Measurements from ENCODE around the gene SGMS2.

Gene SGMS2

DNA sequence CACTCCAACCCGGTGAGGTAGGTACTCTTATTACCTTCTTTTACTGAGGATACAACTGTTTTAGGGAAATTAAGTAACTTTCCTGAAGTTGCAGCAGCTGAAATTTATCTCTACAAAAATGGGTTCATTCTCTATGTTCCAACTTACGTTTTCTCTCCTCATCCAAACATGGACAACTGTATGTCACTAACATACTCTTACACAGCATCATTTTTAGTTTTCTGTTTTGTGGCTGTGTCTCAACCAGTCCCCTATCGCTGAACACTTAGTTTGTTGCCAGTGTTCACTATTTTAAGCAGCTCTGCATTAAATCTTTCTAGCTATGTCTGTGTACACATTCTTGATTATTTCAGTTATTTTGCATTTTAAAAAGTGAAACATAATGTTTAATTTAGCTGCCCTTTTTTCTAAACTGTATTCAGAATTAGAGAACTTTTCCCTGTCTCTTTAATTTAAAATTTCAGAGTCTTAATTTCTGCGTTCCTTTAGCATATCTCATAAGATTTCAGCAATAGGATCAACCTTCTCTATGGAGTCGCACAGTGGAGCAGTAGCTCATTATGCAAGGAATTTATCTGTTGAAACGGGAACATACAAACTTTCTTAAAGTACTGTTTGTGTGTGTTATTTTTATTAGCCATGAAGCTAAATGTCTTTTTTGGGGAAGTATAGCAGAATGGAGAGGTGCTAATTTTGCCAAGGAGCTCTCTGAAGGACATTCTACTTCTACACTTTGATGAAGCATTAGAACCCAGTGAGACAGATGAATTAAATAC lies 3.8 kb downstream of the SGMS2 start:
- DNase-seq (ENCODE audit: low spot score): no peak

DNA sequence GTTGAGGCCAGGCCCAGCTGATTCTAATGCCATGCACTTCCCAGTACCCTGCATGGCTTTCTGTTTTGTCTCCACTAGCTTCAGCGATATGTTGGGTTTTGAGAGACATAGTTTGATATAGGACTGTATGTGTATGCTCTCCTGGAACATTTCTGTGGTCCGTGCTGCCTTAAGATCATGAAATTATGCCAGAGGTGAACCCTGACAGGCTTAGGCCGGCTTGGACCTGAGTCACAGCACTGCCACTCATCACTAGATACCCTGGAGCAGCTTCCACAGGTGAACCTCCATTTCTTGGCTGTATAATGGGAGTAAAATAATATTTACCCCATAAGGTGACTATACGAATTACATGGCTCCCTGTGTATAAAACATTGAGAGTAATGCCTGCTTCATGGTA lies 6.4 kb downstream of the SGMS2 start:
- no peak for DNase-seq (ENCODE audit: low spot score)

DNA sequence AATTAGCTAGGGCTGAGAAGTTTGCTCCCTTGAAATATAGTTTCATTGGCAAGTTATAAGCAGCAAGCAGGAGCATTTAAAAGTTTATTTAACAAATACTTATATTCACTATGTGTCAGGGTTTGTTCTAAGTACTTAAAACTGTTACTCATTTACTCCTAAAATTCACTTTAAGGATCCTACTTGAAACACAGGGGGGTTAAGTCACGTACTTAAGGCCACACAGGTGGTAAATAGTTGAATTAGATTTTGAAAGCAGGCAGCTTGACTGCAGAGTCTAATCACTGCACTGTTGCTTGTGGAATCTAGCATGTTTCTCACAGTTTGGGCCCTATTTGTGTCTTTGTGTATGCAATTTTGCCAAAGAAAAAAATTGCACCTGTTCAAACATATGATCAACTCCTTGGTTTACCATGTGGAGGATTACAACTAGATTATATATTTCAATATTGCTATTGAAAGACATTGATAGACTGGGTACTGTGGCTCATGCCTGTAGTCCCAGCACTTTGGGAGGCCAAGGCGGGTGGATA lies 7.6 kb downstream of the SGMS2 start:
- DNase-seq (ENCODE audit: low spot score): no peak

GRCh38 chr4:107834241-107834794 lies 9.6 kb downstream of the SGMS2 start:
- DNase-seq (ENCODE audit: low spot score): no peak

- DNase-seq (ENCODE audit: low spot score): no peak
Observed at GRCh38 chr4:107835406-107835805, 10.7 kb downstream of the SGMS2 start.

GRCh38 chr4:107837317-107837716 lies 12.6 kb downstream of the SGMS2 start:
- no peak for DNase-seq (ENCODE audit: low spot score)

DNA sequence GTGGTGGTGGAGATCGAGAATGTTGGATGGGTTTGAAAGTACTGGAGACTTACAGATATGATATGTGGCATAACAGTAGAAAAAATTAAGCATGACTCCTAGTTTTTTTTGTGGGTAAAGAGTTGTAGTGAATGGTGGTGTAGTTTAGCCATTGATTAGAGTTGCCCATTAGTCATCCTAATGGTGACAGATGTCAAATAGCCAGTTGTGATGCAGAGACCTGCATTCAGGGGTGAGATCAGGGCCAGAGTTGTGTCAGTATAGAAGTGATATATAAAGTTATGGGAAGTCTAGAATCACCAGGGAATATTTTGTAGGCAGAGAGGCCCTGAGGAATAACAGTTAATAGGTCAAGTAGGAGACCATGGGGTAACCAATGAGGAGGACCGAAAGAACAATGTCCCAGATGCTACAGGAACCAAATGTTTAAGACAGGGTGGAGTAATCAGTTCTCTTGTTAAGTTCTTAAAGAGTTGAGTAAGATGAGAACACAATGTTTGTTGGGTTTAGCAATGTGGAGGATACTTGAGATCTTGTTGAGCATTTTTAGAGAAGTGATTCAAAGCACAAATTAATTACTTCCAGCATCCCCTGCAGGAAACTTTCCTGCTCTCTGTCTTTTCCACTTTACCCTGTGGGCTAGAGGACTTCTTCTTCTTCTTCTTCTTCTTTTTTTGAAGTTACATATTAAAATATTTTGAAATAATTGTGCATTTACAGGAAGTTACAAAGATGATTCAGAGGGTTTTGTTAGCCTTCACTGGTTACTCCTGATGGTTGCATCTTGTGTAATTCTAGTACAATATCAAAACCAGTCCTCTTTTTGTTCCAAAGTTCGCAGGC lies 13.3 kb downstream of the SGMS2 start:
- DNase-seq (ENCODE audit: low spot score): no peak

DNA sequence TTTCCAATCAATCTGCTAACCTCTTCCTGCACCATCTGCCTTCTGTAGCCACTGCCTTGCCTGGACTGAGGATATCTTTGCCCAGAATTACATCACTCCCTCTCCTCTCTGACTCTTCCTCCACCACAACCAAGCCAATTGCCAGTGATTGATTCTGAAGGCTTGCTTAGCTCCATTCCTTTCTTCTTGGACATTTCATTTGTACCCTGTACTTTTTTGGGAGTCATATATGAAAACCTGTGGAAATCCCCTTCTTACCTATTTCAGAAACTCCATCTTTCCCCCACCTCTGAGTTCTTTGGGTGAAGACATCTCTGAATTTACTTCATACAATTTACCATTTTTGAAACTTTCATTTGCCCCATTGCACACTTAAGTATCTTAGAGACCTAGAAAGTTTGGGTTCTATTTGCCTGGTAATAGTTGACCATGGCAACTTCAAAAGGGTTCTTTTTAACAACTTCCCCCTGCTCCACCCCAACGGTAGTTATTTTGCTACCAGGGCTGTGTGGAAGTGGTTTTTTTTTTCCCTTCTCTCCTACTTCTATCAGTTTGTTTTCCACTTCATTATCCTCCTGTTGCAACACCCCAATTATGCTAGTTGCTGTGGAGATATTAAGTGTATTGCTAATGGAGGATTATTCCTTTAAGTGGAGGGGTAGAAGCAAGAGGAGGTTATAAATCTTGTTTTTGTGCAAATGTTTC lies 14.3 kb downstream of the SGMS2 start:
- no peak for DNase-seq (ENCODE audit: low spot score)

GRCh38 chr4:107843391-107843790 lies 18.7 kb downstream of the SGMS2 start:
- no peak for DNase-seq (ENCODE audit: low spot score)

GRCh38 chr4:107845681-107846080 lies 20.9 kb downstream of the SGMS2 start:
- DNase-seq (ENCODE audit: low spot score): no peak

DNA sequence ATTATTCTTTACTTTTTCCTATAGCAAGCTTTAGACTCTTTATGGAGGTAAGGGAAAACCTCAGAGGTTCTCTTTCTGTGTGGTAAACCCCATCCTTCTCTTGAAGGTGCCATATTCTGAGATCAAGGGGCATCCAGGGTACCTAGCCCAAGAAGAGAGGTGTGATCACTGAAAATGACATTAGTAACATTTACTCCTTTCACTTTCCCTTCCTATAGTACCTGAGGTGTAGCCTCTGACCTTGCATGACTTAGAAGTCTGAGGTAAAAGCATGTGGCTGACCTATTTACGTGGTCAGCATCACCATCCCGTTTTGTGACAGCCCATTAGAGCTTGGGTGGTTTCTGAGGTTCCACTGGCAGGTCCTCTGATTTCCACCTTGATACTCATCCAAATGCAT lies 25.7 kb downstream of the SGMS2 start:
- no peak for DNase-seq (ENCODE audit: low spot score)

DNA sequence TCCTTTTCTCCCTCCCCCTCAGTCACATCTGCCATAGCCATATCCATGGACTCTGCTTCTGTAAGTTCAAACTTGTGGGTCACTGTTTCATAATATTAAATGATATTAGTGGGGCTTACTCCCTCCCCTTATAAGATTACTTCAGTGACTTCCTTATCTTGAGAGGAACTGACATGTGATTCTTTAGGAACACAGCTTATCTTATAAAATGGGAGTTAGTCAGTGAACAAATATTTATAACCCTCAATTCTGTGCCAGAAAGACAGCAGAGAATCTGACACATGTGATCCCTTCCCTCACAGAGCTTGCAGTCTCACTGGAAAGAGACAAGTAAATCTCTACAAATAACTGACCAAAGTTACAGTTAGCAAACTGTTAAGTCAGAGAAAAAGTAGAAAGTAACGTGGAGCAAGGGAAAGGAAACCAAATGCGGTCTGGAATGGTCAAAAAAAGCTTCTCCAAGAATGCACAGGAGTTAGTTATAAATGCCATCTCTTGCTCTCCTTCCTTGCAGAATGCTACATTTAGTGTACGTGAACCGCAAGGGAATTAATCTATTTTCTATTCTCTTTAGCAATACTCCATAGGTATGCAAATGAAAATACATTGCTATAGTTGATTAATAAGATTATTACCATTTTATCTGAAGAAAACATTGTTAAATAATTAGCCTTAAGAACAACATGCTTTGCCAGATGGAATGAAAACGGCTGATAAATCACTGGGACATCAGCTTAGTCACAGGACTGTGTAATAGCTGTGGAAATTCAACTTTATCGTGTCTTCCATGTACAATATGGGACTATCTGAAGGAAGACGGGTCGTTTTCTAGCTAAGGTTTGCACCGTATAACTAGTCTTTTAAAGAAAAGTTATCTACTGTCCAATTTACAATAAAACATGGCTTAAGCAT lies 29.0 kb downstream of the SGMS2 start:
- no peak for DNase-seq (ENCODE audit: low spot score)

DNA sequence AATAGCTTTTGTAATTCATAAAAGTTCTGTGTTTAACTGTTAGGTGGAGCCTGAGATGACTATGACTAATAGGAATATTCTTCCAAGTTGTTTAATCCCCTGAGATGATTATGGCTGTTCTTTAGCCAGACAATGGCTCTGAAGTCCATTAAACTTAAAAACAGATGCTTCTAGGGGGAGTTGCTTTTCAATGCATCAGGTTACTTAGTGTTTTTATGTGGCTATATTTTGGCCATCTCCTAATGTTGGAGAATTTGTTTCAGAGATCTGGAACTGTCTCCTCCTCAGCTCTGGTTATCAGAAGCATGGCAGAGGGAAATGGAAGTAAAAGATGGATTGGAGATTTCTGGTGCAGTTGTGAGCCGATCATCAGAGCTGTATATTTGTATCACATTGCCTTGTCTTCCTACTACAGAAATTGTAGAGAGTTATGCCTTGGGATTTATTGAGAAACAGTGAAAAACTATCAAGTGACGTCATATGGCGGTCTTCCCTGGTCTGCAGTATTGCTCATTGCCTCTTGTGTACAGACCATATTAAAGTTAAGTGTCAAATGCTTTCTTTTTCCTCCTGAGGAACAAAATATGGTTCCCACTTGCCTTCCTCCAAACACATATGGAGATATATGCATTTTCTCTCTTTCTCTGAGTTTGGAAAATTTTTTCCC lies 29.8 kb downstream of the SGMS2 start:
- DNase-seq (ENCODE audit: low spot score): no peak

DNA sequence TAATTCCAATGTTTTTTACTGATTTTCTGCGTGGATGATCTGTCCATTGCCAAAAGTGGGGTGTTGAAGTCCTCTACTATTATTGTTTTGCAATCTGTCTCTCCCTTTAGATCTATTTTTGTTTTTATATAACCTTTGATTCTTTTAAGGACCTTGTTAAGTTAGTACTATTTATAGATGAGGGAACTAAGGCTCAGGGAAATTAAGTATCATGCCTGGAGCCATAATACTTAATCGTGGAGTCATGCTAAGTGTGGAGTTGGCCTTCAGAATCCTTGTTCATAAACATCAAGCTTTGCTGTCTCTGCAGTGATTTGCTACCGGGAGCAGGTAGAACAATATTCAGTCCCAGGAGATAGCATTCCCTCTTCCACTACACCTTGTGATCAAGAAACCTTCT lies 31.0 kb downstream of the SGMS2 start:
- DNase-seq (ENCODE audit: low spot score): no peak

- no peak for DNase-seq (ENCODE audit: low spot score)
Observed at GRCh38 chr4:107856901-107857300, 32.2 kb downstream of the SGMS2 start.

DNA sequence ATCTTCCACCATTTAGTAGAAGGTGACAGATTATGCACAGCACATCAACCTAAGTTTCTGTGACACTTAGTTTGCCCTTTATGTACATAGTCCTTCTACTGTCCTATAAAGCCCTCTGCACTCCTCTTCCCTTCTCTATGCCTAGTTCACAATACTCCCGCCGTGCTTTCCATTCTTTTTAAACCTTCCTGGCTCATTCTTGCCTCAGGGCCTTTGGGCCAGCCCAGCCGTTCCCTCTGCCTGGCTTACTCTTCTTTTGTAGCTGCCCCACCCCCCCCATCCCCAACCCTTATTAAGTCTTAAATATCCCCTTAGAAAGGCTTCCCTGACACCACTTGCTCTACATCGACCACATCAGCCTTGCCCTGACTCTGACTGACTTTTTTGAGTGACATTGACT lies 33.0 kb downstream of the SGMS2 start:
- no peak for DNase-seq (ENCODE audit: low spot score)

GRCh38 chr4:107858158-107858742 lies 33.5 kb downstream of the SGMS2 start:
- no peak for DNase-seq (ENCODE audit: low spot score)

DNA sequence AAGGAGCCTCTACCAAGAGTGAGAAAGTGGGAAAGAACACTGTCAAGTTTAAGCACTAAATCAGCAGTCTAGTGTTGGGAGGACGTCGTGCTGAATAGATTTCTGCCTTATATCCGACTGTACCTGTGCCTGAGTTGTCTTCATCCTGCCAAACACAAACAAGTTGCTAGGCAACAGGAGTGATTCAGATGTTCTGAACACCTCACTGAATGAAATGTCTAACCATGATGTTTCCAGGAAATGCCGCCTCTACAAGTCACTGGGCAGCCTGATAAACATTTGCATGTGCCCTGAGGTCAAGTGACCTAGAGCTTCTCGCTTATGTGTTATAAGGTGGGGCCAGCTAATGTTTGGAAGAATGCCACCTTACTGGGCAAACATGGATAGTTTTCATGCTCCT lies 37.9 kb downstream of the SGMS2 start:
- no peak for DNase-seq (ENCODE audit: low spot score)

GRCh38 chr4:107863416-107863815 lies 38.7 kb downstream of the SGMS2 start:
- DNase-seq (ENCODE audit: low spot score): no peak

DNA sequence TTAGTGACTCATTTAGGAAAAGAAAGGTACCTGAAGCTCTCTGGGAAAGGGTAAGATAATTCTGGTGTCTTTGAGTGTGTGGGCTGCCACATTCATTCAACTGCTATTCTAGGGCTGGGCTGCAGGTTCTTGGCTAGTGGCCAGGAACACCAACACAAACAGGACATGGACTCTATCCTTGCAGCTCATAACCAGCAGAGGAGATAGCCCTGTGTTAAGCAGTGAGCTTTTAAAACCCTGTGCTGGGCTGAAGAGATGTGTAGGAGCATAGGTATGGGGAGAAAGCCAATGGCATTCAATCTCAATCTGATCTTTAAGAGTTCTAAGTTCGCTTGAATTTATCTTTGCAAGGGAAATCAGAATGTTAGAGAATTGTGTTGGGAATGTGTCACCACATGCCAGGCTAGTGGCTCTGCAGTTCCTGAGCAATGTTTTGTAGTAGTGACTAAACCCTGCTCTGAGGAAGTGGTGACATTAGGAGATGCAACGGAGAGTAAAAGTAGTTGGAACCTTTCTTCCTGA lies 39.2 kb downstream of the SGMS2 start:
- DNase-seq (ENCODE audit: low spot score): no peak

Measured in pons (tissue), 1 donor.